Measurements from ENCODE around the gene NDUFA1.
"Not testable (repeated sequence)": the region's sequence is repeated elsewhere in the genome, so short reads cannot be mapped to it uniquely, and the experiment has no call there.

NDUFA1 gene

DNA sequence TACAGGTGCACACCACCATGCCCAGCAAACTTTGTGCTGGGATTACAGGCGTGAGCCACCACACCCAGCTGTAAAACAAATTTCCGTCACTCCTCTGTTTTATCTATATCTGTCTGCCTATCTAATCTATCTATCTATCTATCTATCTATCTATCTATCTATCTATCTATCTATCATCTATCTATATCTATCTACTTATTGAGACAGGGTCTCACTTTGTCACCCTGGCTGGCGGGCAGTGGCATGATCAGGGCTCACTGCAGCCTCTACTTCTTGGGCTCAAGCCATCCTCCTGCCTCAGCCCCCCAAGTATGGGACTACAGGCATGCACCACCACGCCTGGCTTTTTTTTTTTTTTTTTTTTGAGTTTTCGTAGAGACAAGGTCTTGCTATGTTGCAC, 44.7 kb downstream of the NDUFA1 start:
- no peak for DNase-seq

- DNase-seq: no peak
Measured at GRCh38 chrX:119917877-119918276, 46.2 kb downstream of the NDUFA1 start.

GRCh38 chrX:119919835-119920585, 48.4 kb downstream of the NDUFA1 start:
- no peak for DNase-seq

GRCh38 chrX:119922391-119922790, 50.8 kb downstream of the NDUFA1 start:
- not testable (repeated sequence) for DNase-seq

Measured in CD4-positive, alpha-beta T cell treated with Interferon gamma for 1 hour (primary cell).